HepG2 (cell line): ENCODE data around the gene TTPAL. TPM values are rescaled to one million over a fixed set of nuclear protein-coding genes. Genes with fewer than 3 reads are reported as not detected.

Experiments used
- ATM ChIP-seq: fragments of 450-650 bp; IDR thresholded peaks from 2 replicates; pipeline ENCODE4 v1.7.1; 2017; ENCODE audit warnings: mild to moderate bottlenecking, borderline replicate concordance
- DNMT1 ChIP-seq: sonication (generic); formaldehyde crosslinking; IDR thresholded peaks from 2 replicates; pipeline ENCODE4 v1.5.1; 2020; ENCODE audit warnings: mild to moderate bottlenecking, missing genetic modification reagents
- HOXD1 ChIP-seq: sonication (generic); formaldehyde crosslinking; IDR thresholded peaks from 2 replicates; pipeline ENCODE4 v1.5.0; 2020; ENCODE audit warnings: missing genetic modification reagents
- KDM5A ChIP-seq: fragments of 200-600 bp; sonication (generic); IDR thresholded peaks from 2 replicates; pipeline ENCODE4 v1.7.0; 2018; ENCODE audit warnings: antibody characterized with exemption, mild to moderate bottlenecking, low read length, borderline replicate concordance
- MEIS1 ChIP-seq: sonication (generic); formaldehyde crosslinking; IDR thresholded peaks from 2 replicates; pipeline ENCODE4 v1.9.0; 2021; ENCODE audit warnings: mild to moderate bottlenecking, missing genetic modification reagents, moderate library complexity, borderline replicate concordance
- NFIC ChIP-seq: IDR thresholded peaks from 2 replicates; pipeline ENCODE4 v1.6.1; 2012; ENCODE audit warnings: mild to moderate bottlenecking, low read length, inconsistent platforms
- POLR2G ChIP-seq: fragments of 200-400 bp; formaldehyde crosslinking; IDR thresholded peaks from 2 replicates; pipeline ENCODE4 v1.6.1; 2018; ENCODE audit warnings: mild to moderate bottlenecking, low read depth, low read length, moderate library complexity
- RBM39 ChIP-seq: fragments of 200-400 bp; formaldehyde crosslinking; IDR thresholded peaks from one replicate; pipeline ENCODE4 v1.6.1; 2018; ENCODE audit warnings: antibody characterized with exemption, mild to moderate bottlenecking, low read depth, low read length; ENCODE audit not compliant: poor library complexity, severe bottlenecking
- SIN3B ChIP-seq: fragments of 150-350 bp; IDR thresholded peaks from 2 replicates; pipeline ENCODE4 v1.6.1; 2014; ENCODE audit warnings: low read length
- SMC3 ChIP-seq: IDR thresholded peaks from 2 replicates; pipeline ENCODE4 v1.6.1; 2011; ENCODE audit warnings: low read length, improper control_type of control experiment
- XRCC5 ChIP-seq: fragments of 200-400 bp; formaldehyde crosslinking; optimal IDR thresholded peaks from 2 replicates; pipeline ENCODE3; 2017; ENCODE audit warnings: mild to moderate bottlenecking, low read length
- ZBTB21 ChIP-seq: sonication (generic); formaldehyde crosslinking; IDR thresholded peaks from 2 replicates; pipeline ENCODE4 v1.4.0; 2020; ENCODE audit warnings: missing genetic modification reagents
- ZFP36 ChIP-seq: fragments of 150-350 bp; IDR thresholded peaks from 2 replicates; pipeline ENCODE4 v1.6.1; 2018; ENCODE audit warnings: borderline replicate concordance, low read length, low read depth; ENCODE audit not compliant: partially characterized antibody
- ZNF160 ChIP-seq: sonication (generic); formaldehyde crosslinking; IDR thresholded peaks from 2 replicates; pipeline ENCODE4 v1.8.0; 2022; ENCODE audit warnings: mild to moderate bottlenecking, inconsistent platforms, missing genetic modification reagents
- ZNF256 ChIP-seq: sonication (generic); formaldehyde crosslinking; conservative IDR thresholded peaks from 2 replicates; pipeline ENCODE4 v1.4.0; 2020; ENCODE audit warnings: missing genetic modification reagents
- ZNF326 ChIP-seq: sonication (generic); formaldehyde crosslinking; IDR thresholded peaks from 2 replicates; pipeline ENCODE4 v1.4.0; 2020; ENCODE audit warnings: missing genetic modification reagents, borderline replicate concordance
- ZNF614 ChIP-seq: IDR thresholded peaks from 2 replicates; pipeline ENCODE4 v1.6.1; 2018; ENCODE audit warnings: missing biosample characterization, missing genetic modification reagents, inconsistent platforms, borderline replicate concordance
- ZNF629 ChIP-seq: sonication (generic); formaldehyde crosslinking; conservative IDR thresholded peaks from 2 replicates; pipeline ENCODE4 v1.5.0; 2020; ENCODE audit warnings: missing genetic modification reagents
- ZNF644 ChIP-seq: IDR thresholded peaks from 2 replicates; pipeline ENCODE4 v1.6.1; 2016; ENCODE audit warnings: low read depth
- ZNF766 ChIP-seq: sonication (generic); formaldehyde crosslinking; IDR thresholded peaks from 2 replicates; pipeline ENCODE4 v1.5.0; 2020; ENCODE audit warnings: missing genetic modification reagents, borderline replicate concordance
- polyA plus RNA-seq, 8 experiments: library from polyadenylated mRNA; depleted of rRNA in 3 of 8; stranded (reverse) in 7 of 8; unstranded in 1 of 8; fragments of >200 nt; fragmentation: Illumina TruSeq in 4 of 8; extraction: Trizol in 4 of 8; gene quantifications; 2 replicates each; pipeline versions ENCODE4 v1.2.1 to v1.2.3, GENCODE V29; 2011 to 2016; ENCODE audit warnings: low read depth in 4 of 8, missing spikeins in 1 of 8, mixed read lengths in 1 of 8; ENCODE audit not compliant: insufficient read depth in 1 of 8
- total RNA-seq, 5 experiments: library from RNA; depleted of rRNA; stranded (reverse); fragments of >200 nt; fragmentation: Illumina TruSeq; extraction: Trizol; gene quantifications; 2 replicates each; pipeline ENCODE4 v1.2.3, GENCODE V29; 2016; ENCODE audit warnings: low read depth in 1 of 5
- TF ChIP-seq, protein P1 (sequence below): sonication (generic); formaldehyde crosslinking; IDR thresholded peaks from 2 replicates; pipeline ENCODE4 v1.4.0; 2020; ENCODE audit warnings: missing genetic modification reagents; ENCODE audit errors: not compliant biosample characterization
- TF ChIP-seq, protein P2 (sequence below): sonication (generic); formaldehyde crosslinking; IDR thresholded peaks from 2 replicates; pipeline ENCODE4 v1.9.0; 2021; ENCODE audit warnings: missing genetic modification reagents, mild to moderate bottlenecking, borderline replicate concordance
- TF ChIP-seq, protein P3 (sequence below): sonication (generic); formaldehyde crosslinking; IDR thresholded peaks from 2 replicates; pipeline ENCODE4 v1.9.0; 2021; ENCODE audit warnings: mild to moderate bottlenecking, missing genetic modification reagents
- TF ChIP-seq, protein P4 (sequence below): IDR thresholded peaks from 2 replicates; pipeline ENCODE4 v1.6.1; 2016; ENCODE audit warnings: low read depth, borderline replicate concordance

The TTPAL gene
- total and polyA plus RNA-seq, 2 of the 13 experiments (the other 11 are each of a cell fraction or from before 2014, with no cell fraction given), result 4.3 to 18.8 TPM

DNA sequence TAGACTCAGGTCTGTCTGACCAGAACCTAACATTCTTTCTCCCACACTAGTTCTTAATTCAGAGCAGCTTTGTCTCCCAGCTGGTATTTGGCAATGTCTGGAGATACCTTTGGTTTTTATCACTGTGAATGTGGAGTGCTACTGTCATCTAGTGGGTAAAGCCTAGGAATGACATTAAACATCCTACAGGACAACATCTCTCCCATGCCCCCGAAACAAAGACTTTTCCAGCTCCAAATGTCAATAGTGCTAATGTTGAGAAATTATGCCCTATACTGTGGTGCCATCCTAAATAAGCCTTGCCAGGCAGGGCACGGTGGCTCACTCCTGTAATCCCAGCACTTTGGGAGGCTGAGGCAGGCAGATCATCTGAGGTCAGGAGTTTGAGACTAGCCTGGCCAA lies 4.2 kb upstream of the TTPAL start (continued):
- TF ChIP-seq, protein P1, sequence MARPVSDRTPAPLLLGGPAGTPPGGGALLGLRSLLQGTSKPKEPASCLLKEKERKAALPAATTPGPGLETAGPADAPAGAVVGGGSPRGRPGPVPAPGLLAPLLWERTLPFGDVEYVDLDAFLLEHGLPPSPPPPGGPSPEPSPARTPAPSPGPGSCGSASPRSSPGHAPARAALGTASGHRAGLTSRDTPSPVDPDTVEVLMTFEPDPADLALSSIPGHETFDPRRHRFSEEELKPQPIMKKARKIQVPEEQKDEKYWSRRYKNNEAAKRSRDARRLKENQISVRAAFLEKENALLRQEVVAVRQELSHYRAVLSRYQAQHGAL (CRISPR knock-in tag), result no peak
- TF ChIP-seq ZNF644, result no peak
- no peak for TF ChIP-seq NFIC
- no peak for TF ChIP-seq RBM39
- TF ChIP-seq ZNF614, result peak; percentile 76
- peak; percentile 62; the same call in 1 of the 2 replicates for TF ChIP-seq MEIS1 (CRISPR knock-in tag)
- TF ChIP-seq SIN3B, result no peak
- TF ChIP-seq POLR2G, result no peak
- peak; percentile 99 for TF ChIP-seq SMC3
- TF ChIP-seq, protein P2, sequence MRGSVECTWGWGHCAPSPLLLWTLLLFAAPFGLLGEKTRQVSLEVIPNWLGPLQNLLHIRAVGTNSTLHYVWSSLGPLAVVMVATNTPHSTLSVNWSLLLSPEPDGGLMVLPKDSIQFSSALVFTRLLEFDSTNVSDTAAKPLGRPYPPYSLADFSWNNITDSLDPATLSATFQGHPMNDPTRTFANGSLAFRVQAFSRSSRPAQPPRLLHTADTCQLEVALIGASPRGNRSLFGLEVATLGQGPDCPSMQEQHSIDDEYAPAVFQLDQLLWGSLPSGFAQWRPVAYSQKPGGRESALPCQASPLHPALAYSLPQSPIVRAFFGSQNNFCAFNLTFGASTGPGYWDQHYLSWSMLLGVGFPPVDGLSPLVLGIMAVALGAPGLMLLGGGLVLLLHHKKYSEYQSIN (CRISPR knock-in tag), result no peak
- TF ChIP-seq KDM5A, result 0 out of 2 replicates have a peak, but pooled peaks have one; percentile 38
- TF ChIP-seq ZNF766 (CRISPR knock-in tag), result no peak
- TF ChIP-seq, protein P3, sequence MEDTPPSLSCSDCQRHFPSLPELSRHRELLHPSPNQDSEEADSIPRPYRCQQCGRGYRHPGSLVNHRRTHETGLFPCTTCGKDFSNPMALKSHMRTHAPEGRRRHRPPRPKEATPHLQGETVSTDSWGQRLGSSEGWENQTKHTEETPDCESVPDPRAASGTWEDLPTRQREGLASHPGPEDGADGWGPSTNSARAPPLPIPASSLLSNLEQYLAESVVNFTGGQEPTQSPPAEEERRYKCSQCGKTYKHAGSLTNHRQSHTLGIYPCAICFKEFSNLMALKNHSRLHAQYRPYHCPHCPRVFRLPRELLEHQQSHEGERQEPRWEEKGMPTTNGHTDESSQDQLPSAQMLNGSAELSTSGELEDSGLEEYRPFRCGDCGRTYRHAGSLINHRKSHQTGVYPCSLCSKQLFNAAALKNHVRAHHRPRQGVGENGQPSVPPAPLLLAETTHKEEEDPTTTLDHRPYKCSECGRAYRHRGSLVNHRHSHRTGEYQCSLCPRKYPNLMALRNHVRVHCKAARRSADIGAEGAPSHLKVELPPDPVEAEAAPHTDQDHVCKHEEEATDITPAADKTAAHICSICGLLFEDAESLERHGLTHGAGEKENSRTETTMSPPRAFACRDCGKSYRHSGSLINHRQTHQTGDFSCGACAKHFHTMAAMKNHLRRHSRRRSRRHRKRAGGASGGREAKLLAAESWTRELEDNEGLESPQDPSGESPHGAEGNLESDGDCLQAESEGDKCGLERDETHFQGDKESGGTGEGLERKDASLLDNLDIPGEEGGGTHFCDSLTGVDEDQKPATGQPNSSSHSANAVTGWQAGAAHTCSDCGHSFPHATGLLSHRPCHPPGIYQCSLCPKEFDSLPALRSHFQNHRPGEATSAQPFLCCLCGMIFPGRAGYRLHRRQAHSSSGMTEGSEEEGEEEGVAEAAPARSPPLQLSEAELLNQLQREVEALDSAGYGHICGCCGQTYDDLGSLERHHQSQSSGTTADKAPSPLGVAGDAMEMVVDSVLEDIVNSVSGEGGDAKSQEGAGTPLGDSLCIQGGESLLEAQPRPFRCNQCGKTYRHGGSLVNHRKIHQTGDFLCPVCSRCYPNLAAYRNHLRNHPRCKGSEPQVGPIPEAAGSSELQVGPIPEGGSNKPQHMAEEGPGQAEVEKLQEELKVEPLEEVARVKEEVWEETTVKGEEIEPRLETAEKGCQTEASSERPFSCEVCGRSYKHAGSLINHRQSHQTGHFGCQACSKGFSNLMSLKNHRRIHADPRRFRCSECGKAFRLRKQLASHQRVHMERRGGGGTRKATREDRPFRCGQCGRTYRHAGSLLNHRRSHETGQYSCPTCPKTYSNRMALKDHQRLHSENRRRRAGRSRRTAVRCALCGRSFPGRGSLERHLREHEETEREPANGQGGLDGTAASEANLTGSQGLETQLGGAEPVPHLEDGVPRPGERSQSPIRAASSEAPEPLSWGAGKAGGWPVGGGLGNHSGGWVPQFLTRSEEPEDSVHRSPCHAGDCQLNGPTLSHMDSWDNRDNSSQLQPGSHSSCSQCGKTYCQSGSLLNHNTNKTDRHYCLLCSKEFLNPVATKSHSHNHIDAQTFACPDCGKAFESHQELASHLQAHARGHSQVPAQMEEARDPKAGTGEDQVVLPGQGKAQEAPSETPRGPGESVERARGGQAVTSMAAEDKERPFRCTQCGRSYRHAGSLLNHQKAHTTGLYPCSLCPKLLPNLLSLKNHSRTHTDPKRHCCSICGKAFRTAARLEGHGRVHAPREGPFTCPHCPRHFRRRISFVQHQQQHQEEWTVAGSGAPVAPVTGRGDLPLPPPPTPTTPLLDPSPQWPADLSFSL (CRISPR knock-in tag), result no peak
- no peak for TF ChIP-seq ATM
- 0 out of 2 replicates have a peak, but pooled peaks have one; percentile 27 for TF ChIP-seq DNMT1
- peak; percentile 66; the same call in 1 of the 2 replicates for TF ChIP-seq ZNF160 (CRISPR knock-in tag)
- TF ChIP-seq ZNF326 (CRISPR knock-in tag), result no peak; the same call in 1 of the 2 replicates
- TF ChIP-seq, protein P4, sequence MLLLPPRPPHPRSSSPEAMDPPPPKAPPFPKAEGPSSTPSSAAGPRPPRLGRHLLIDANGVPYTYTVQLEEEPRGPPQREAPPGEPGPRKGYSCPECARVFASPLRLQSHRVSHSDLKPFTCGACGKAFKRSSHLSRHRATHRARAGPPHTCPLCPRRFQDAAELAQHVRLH, result peak; percentile 72; the same call in 1 of the 2 replicates
- no peak for TF ChIP-seq ZFP36
- no peak for TF ChIP-seq XRCC5
- TF ChIP-seq ZNF629, result no peak
- TF ChIP-seq HOXD1, result no peak
- TF ChIP-seq ZNF256 (CRISPR knock-in tag), result no peak
- no peak for TF ChIP-seq ZBTB21
